Subcutaneous adipose tissue (tissue), 4 donors: ENCODE measurements around the gene KCNMA1. TPM values are rescaled to one million over a fixed set of nuclear protein-coding genes. Genes with fewer than 3 reads are reported as not detected.

ENCODE experiments used
- CTCF ChIP-seq: fragments of 450-650 bp; IDR thresholded peaks from one replicate; pipeline ENCODE4 v1.5.1; 2016; ENCODE audit warnings: low read depth, mild to moderate bottlenecking, control low read depth, antibody characterized with exemption, moderate library complexity
- total RNA-seq, 4 donors: library from RNA; depleted of rRNA; stranded (reverse); fragments of >200 nt; gene quantifications; one replicate each; pipeline ENCODE4 v1.1.0, GENCODE V29; 2016

KCNMA1 gene
- total RNA-seq, 4 donors from 2014 or later: 10.3 to 91.5 (median 23.8) TPM

GRCh38 chr10:77125231-77125630, 512.4 kb downstream of the KCNMA1 start:
- no peak for TF ChIP-seq CTCF

- TF ChIP-seq CTCF: no peak
Observed at GRCh38 chr10:77123330-77123729, 514.3 kb downstream of the KCNMA1 start.

- TF ChIP-seq CTCF: no peak
Observed at GRCh38 chr10:77121829-77122228, 515.8 kb downstream of the KCNMA1 start.

GRCh38 chr10:77120666-77121376, 516.8 kb downstream of the KCNMA1 start:
- TF ChIP-seq CTCF: no peak

GRCh38 chr10:77120012-77120411, 517.6 kb downstream of the KCNMA1 start:
- TF ChIP-seq CTCF: no peak

GRCh38 chr10:77118603-77119282, 518.9 kb downstream of the KCNMA1 start:
- no peak for TF ChIP-seq CTCF

- no peak for TF ChIP-seq CTCF
Observed at GRCh38 chr10:77117501-77117900, 520.1 kb downstream of the KCNMA1 start.
